Measurements from ENCODE around the gene ADPRHL1. TPM values are rescaled to one million over a fixed set of nuclear protein-coding genes. Genes with fewer than 3 reads are reported as not detected.

Gene ADPRHL1
- total and polyA plus RNA-seq, 2 donors (not counting 1 experiment from before 2014, with no cell fraction given) = 0.59 to 1.5 TPM

DNA sequence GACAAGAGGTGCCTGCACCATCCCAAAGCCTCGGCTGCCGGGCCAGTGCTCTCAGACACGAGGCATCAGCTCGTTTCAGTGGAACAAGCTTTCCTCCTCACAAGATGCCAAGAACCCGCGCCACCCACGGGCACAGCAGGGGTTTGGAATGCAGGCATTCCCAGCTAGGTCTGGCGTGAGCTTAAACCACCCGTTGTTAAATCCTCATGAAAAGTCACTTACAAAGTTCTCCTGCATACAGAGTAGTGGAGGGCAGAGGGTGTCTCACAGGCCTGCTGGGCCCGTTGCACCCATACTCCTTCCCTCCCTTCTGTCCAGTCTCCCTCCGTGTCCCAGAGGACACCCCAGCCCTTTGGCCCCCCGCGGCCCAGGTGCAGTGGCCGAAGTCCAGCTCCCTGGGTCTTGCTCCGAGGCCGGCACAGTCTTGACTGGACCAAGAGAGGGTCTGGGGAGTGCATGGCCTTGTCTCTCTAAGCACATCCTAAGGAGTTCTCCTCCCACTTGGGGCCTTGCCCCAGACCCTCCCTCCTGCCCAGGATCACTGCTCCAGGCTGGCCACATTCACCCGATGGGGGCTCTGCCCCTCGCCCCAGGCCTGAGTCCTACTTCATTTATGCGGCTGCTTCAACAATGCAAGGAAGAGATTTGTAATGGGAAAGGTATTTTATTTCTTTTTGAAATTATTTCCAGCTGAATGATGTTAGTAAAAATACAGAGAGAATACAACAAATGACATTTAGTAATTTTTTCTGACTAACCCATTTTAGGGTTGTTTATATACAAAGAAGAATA is 54.1 kb downstream of the ADPRHL1 start:
- TF ChIP-seq CTCF (conservative IDR thresholded peaks at IDR 0.05 in 1 of 2, IDR thresholded peaks at IDR 0.05 in 1 of 2; ENCODE audit: low read depth in 1 of 2, low read length in 2 of 2) (no peak), EZH2 (IDR thresholded peaks at IDR 0.05; ENCODE audit: low read length, missing control alignments) (no peak)
- DNase-seq (ENCODE audit: low read depth in 2 of 2) = peak in 1 of 2 donors; percentile 72
- no peaks in the 10 kb centered on the region for H3K36me3 ChIP-seq (ENCODE audit: control insufficient read depth, insufficient read depth, low read length)
- no peak overlapping the region for H3K9ac ChIP-seq (ENCODE audit: insufficient read depth, low read length)
- H4K20me1 ChIP-seq (ENCODE audit: control insufficient read depth, extremely low read depth, insufficient read depth, low read length) = no peaks in the 10 kb centered on the region
- H3K27me3 ChIP-seq (ENCODE audit: control insufficient read depth, insufficient read depth, low read length) = no peaks in the 10 kb centered on the region
- no peaks in the 10 kb centered on the region for H3K4me1 ChIP-seq (ENCODE audit: control insufficient read depth, extremely low read depth, insufficient read depth, low read length)
- no peaks in the 10 kb centered on the region for H3K9me3 ChIP-seq (ENCODE audit: control insufficient read depth, insufficient read depth, low read depth, low read length)
- H3K4me2 ChIP-seq (ENCODE audit: extremely low read depth, insufficient read depth, low read length) = no peak overlapping the region
- no peak overlapping the region for H2AFZ ChIP-seq (ENCODE audit: low read length)
- H3K4me3 ChIP-seq (replicated peaks in 1 of 4; ENCODE audit: control extremely low read depth in 1 of 4, insufficient read depth in 1 of 4, low read depth in 3 of 4, low read length in 4 of 4) = no peak overlapping the region
- H3K27ac ChIP-seq (ENCODE audit: insufficient read depth, low read length) = no peak overlapping the region
- H3K79me2 ChIP-seq (ENCODE audit: control insufficient read depth, insufficient read depth, low read length) = no peaks in the 10 kb centered on the region

- Histone ChIP-seq H3K27ac (ENCODE audit: insufficient read depth, low read length) (no peak overlapping the region), H3K4me2 (ENCODE audit: extremely low read depth, insufficient read depth, low read length) (no peak overlapping the region), H3K4me1 (ENCODE audit: control insufficient read depth, extremely low read depth, insufficient read depth, low read length) (peaks cover 6% of the 10 kb centered on the region), H3K79me2 (ENCODE audit: control insufficient read depth, insufficient read depth, low read length) (no peaks in the 10 kb centered on the region), H3K4me3 (replicated peaks in 1 of 4; ENCODE audit: control extremely low read depth in 1 of 4, insufficient read depth in 1 of 4, low read depth in 3 of 4, low read length in 4 of 4) (no peak overlapping the region), H4K20me1 (ENCODE audit: control insufficient read depth, extremely low read depth, insufficient read depth, low read length) (no peaks in the 10 kb centered on the region), H3K27me3 (ENCODE audit: control insufficient read depth, insufficient read depth, low read length) (no peaks in the 10 kb centered on the region), H2AFZ (ENCODE audit: low read length) (no peak overlapping the region), H3K9me3 (ENCODE audit: control insufficient read depth, insufficient read depth, low read depth, low read length) (no peaks in the 10 kb centered on the region), H3K36me3 (ENCODE audit: control insufficient read depth, insufficient read depth, low read length) (no peaks in the 10 kb centered on the region), H3K9ac (ENCODE audit: insufficient read depth, low read length) (no peak overlapping the region)
- DNase-seq (ENCODE audit: low read depth in 2 of 2) = no peak
- TF ChIP-seq CTCF (conservative IDR thresholded peaks at IDR 0.05 in 1 of 2, IDR thresholded peaks at IDR 0.05 in 1 of 2; ENCODE audit: low read depth in 1 of 2, low read length in 2 of 2) (no peak), EZH2 (IDR thresholded peaks at IDR 0.05; ENCODE audit: low read length, missing control alignments) (no peak)
These were observed 55.5 kb downstream of the ADPRHL1 start for GRCh38 chr13:113397608-113398425.

DNA sequence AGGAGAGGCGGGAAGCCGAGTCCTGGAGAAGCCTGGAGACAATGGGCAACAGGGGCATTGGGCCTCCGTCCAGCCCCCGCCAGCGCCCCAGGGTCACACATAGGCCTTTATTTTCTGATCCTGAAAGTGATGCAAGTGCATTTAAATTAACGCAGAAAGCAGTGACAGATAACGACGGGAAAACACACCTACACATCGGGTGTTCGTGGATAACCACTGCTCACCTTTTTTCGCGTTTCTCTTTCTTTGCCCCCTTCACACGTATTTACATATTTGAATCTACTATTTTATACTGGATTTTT is 59.0 kb downstream of the ADPRHL1 start:
- Histone ChIP-seq H3K79me2 (ENCODE audit: control insufficient read depth, insufficient read depth, low read length) (no peaks in the 10 kb centered on the region), H3K4me2 (ENCODE audit: extremely low read depth, insufficient read depth, low read length) (peak overlapping the region; percentile 87), H3K27me3 (ENCODE audit: control insufficient read depth, insufficient read depth, low read length) (no peaks in the 10 kb centered on the region), H3K9me3 (ENCODE audit: control insufficient read depth, insufficient read depth, low read depth, low read length) (no peaks in the 10 kb centered on the region), H3K36me3 (ENCODE audit: control insufficient read depth, insufficient read depth, low read length) (no peaks in the 10 kb centered on the region), H3K4me1 (ENCODE audit: control insufficient read depth, extremely low read depth, insufficient read depth, low read length) (peaks cover 6% of the 10 kb centered on the region), H4K20me1 (ENCODE audit: control insufficient read depth, extremely low read depth, insufficient read depth, low read length) (no peaks in the 10 kb centered on the region), H3K27ac (ENCODE audit: insufficient read depth, low read length) (no peak overlapping the region), H2AFZ (ENCODE audit: low read length) (peak overlapping the region; percentile 59), H3K4me3 (replicated peaks in 1 of 4; ENCODE audit: control extremely low read depth in 1 of 4, insufficient read depth in 1 of 4, low read depth in 3 of 4, low read length in 4 of 4) (peak overlapping the region in 2 of 4 experiments; percentile 4 to 20), H3K9ac (ENCODE audit: insufficient read depth, low read length) (peak overlapping the region; percentile 16)
- TF ChIP-seq CTCF (conservative IDR thresholded peaks at IDR 0.05 in 1 of 2, IDR thresholded peaks at IDR 0.05 in 1 of 2; ENCODE audit: low read depth in 1 of 2, low read length in 2 of 2) = peak in 1 of 2 donors; percentile 2
- no peak for TF ChIP-seq EZH2 (IDR thresholded peaks at IDR 0.05; ENCODE audit: low read length, missing control alignments)
- no peak for DNase-seq (ENCODE audit: low read depth in 2 of 2)

Data from fibroblast of lung (primary cell).